Smooth muscle cell (in vitro differentiated cells): ENCODE measurements around the gene HMGXB4. TPM values are rescaled to one million over a fixed set of nuclear protein-coding genes. Genes with fewer than 3 reads are reported as not detected.

Source experiments
- DNase-seq: peaks from one replicate; lab custom pipeline; 2025; ENCODE audit not compliant: unreplicated experiment; lab: John Stamatoyannopoulos, UW
- H2AFZ ChIP-seq: fragments of 200-600 bp; sonication (generic); 2 replicates; pipeline ENCODE4 v1.6.0; 2016; ENCODE audit warnings: antibody characterized with exemption, low read depth, mild to moderate bottlenecking
- H3F3A ChIP-seq: fragments of 200-600 bp; sonication (generic); 2 replicates; pipeline ENCODE4 v1.6.0; 2017; ENCODE audit warnings: antibody characterized with exemption, low read depth
- H3K27ac ChIP-seq: fragments of 200-600 bp; sonication (generic); 2 replicates; pipeline ENCODE4 v1.5.1; 2016; ENCODE audit warnings: low read depth, mild to moderate bottlenecking
- H3K27me3 ChIP-seq: fragments of 200-600 bp; sonication (generic); 2 replicates; pipeline ENCODE4 v1.6.1; 2016; ENCODE audit warnings: low read depth, mild to moderate bottlenecking
- H3K36me3 ChIP-seq: fragments of 200-600 bp; sonication (generic); 2 replicates; pipeline ENCODE4 v1.5.1; 2016; ENCODE audit warnings: low read depth
- H3K4me1 ChIP-seq: fragments of 200-600 bp; sonication (generic); 2 replicates; pipeline ENCODE4 v1.5.1; 2016; ENCODE audit warnings: low read depth
- H3K4me2 ChIP-seq: fragments of 200-600 bp; sonication (generic); 2 replicates; pipeline ENCODE4 v1.6.0; 2016; ENCODE audit warnings: mild to moderate bottlenecking
- H3K4me3 ChIP-seq: fragments of 200-600 bp; sonication (generic); 2 replicates; pipeline ENCODE4 v1.5.1; 2016; ENCODE audit warnings: mild to moderate bottlenecking
- H3K79me2 ChIP-seq: fragments of 200-600 bp; sonication (generic); 2 replicates; pipeline ENCODE4 v1.6.0; 2016; ENCODE audit warnings: low read depth, mild to moderate bottlenecking
- H3K9ac ChIP-seq: fragments of 200-600 bp; sonication (generic); 2 replicates; pipeline ENCODE4 v1.6.0; 2016; ENCODE audit warnings: low read depth
- H3K9me3 ChIP-seq: fragments of 200-600 bp; sonication (generic); replicated peaks from 2 replicates; pipeline ENCODE4 v1.5.1; 2016; ENCODE audit warnings: low read depth
- H4K20me1 ChIP-seq: fragments of 200-600 bp; sonication (generic); 2 replicates; pipeline ENCODE4 v1.6.0; 2016; ENCODE audit warnings: low read depth
- CTCF ChIP-seq: fragments of 200-600 bp; sonication (generic); IDR thresholded peaks from 2 replicates; pipeline ENCODE4 v1.5.1; 2017; ENCODE audit warnings: borderline replicate concordance, mild to moderate bottlenecking, antibody characterized with exemption; ENCODE audit not compliant: insufficient read depth, poor library complexity, severe bottlenecking
- WGBS: methylation state at CpG from one replicate; pipeline ENCODE4 v1.1.7; 2016; ENCODE audit warnings: low lambda C conversion rate; 5-methylcytosine and 5-hydroxymethylcytosine counted together
- polyA plus RNA-seq: library from polyadenylated mRNA; unstranded; fragments of >200 nt; fragmentation: Nextera tagmentation; extraction: Ambion mirVana; gene quantifications from 2 replicates; pipeline ENCODE4 v1.2.1, GENCODE V29; 2016
- total RNA-seq: library from RNA; depleted of rRNA; stranded (reverse); fragments of >200 nt; gene quantifications from 2 replicates; pipeline ENCODE4 v1.2.3, GENCODE V29; 2014

HMGXB4 gene
- total and polyA plus RNA-seq, 2 experiments from 2014 or later: 28.2 to 34.1 TPM

DNA sequence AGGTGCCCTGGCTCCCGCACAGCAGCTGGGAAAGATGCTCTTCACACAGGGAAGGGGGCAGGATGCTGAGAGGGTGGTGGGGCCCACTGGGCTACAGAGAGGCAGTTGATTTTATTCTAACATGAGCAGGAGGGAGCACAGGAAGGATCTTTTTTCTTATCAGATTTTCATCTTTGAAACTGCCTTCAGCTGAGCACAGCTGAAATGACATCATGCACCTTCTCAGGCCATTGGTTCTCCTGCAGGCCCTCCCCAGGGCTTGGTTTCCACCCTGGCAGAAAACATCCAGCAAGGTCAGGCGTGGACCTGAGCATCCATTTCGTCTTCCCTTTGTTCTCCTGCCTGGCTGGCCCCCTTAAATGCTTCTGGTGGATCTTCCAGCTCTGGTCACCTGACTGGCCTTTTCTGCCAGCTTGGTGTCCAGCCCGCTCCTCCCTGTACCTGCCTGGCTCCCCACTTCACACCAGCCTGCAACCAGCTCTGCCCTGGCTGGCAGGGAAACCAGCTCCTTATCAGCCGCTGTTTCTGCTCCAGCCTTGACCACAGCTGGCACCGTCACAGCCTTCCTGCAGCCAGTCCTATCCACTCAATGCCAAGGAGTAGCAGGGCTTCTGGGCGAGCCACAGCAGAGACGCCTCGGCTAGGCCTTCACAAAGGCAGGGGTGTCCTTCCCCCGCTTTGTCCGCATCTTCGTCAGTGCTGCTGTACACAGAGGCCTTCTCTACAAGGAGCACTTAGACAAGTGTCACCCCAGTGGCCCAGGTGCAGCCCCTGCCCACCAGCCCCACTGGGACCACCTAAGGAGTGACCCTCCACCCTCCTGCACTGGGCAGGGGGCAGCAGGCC is 78.9 kb downstream of the HMGXB4 start:
- Histone ChIP-seq H3K36me3 (peaks cover 14% of the 10 kb centered on the region), H3K4me3 (no peak overlapping the region), H2AFZ (no peak overlapping the region), H3K79me2 (no peaks in the 10 kb centered on the region), H3K9me3 (no peaks in the 10 kb centered on the region), H3K4me1 (no peaks in the 10 kb centered on the region), H3K27ac (no peak overlapping the region), H3K27me3 (no peaks in the 10 kb centered on the region), H4K20me1 (no peaks in the 10 kb centered on the region), H3K9ac (no peak overlapping the region), H3K4me2 (no peak overlapping the region), H3F3A (peaks cover 3% of the 10 kb centered on the region)
- no peak for TF ChIP-seq CTCF
- no peak for DNase-seq
- 93% methylated on average over 12 of the region's 12 CpGs for WGBS

DNA sequence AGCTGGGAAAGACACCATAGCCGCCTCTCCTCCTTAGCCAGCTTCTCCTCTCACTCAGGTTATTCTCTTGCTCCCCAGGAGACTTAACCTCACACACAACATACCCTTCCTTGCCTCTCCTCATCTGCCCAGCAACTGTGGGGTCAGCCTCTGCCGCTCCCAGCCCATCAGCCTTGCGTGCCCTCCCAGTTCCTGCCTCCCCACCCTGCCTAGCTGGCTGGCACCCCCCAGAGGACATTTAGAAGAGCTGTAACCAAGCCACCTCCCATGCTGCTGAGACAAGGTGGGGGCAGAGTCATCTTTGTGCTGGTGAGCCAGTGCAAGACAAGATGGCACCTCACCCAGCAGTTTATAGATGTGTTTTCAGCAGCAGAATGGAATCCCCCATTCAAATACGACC is 80.6 kb downstream of the HMGXB4 start:
- no peak for DNase-seq

GRCh38 chr22:35341090-35341874 is 84.0 kb downstream of the HMGXB4 start:
- TF ChIP-seq CTCF: no peak
- 96% methylated on average over 19 of the region's 19 CpGs for WGBS
- H3K9ac ChIP-seq: no peak overlapping the region
- no peak overlapping the region for H2AFZ ChIP-seq
- H3K27me3 ChIP-seq: no peaks in the 10 kb centered on the region
- no peak overlapping the region for H3K4me3 ChIP-seq
- no peaks in the 10 kb centered on the region for H3K36me3 ChIP-seq
- no peak for DNase-seq
- H3K4me2 ChIP-seq: no peak overlapping the region
- peaks cover 3% of the 10 kb centered on the region for H3F3A ChIP-seq
- no peak overlapping the region for H3K27ac ChIP-seq
- H3K4me1 ChIP-seq: no peaks in the 10 kb centered on the region
- no peaks in the 10 kb centered on the region for H3K9me3 ChIP-seq
- no peaks in the 10 kb centered on the region for H4K20me1 ChIP-seq
- no peaks in the 10 kb centered on the region for H3K79me2 ChIP-seq

More for the DNA sequence above, 80.6 kb downstream of the HMGXB4 start:
- Histone ChIP-seq H3K9me3 (no peaks in the 10 kb centered on the region), H3K79me2 (no peaks in the 10 kb centered on the region), H3K36me3 (peaks cover 10% of the 10 kb centered on the region), H4K20me1 (no peaks in the 10 kb centered on the region), H3F3A (peaks cover 3% of the 10 kb centered on the region), H3K27me3 (no peaks in the 10 kb centered on the region), H3K4me1 (no peaks in the 10 kb centered on the region), H3K27ac (no peak overlapping the region), H3K9ac (no peak overlapping the region), H3K4me3 (no peak overlapping the region), H2AFZ (no peak overlapping the region), H3K4me2 (no peak overlapping the region)
- 93% methylated on average over 4 of the region's 4 CpGs for WGBS
- TF ChIP-seq CTCF: no peak
